Prostate gland (tissue), 2 donors: ENCODE data around the gene MRPS21.

ENCODE experiments used
- POLR2A ChIP-seq: fragments of 450-650 bp; IDR thresholded peaks from one replicate; pipeline ENCODE4 v1.6.1; 2016; ENCODE audit warnings: antibody characterized with exemption, mild to moderate bottlenecking
- POLR2AphosphoS5 ChIP-seq: sonication (generic); formaldehyde crosslinking; IDR thresholded peaks from one replicate; pipeline ENCODE4 v1.6.1; 2017; ENCODE audit warnings: antibody characterized with exemption
- TF ChIP-seq, protein P1 (sequence below), 4 experiments: fragments of 200-600 bp in 2 of 4; fragments of 450-650 bp in 2 of 4; sonication (generic) in 2 of 4; IDR thresholded peaks; 1 replicate in 3 of 4; 2 replicates in 1 of 4; pipeline ENCODE4 v1.5.1; 2016 to 2019; ENCODE audit warnings: antibody characterized with exemption in 4 of 4, mild to moderate bottlenecking in 2 of 4, moderate library complexity in 2 of 4

DNA sequence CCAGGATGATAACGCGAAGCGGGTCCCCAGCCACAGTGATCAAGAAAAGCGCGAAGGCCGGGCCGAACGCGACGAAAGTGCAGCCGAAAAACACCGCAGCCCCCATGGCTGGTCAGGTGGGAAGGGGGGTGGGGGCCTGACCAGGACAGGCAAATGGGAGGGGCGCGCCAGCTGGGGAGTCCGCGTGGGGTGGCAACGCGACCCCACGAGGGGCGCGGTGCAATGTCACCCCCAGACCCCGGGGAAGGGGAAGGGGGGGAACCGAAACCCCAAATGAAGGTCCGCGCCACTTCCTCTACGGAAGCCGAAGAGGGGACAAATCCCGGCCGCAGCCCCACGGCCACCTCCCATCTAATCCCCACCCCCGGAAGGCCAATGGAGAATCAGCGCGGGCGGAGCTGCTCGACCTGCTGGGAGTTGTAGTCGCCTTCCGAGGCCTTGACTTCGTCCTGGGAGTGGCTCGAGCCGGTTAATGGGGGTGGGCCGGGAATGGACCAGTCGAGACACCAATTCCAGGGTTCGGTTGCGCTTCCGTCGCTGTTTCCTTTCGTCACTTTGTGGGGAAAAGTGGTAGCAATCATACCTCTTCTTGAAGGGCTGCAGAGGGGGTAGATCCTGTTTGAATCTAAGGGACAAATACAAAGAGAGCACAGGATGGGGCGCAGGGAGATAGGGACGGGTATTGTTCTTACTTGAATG is 24.8 kb upstream of the MRPS21 start, which contains the start of gene APH1A:
- TF ChIP-seq, protein P1, sequence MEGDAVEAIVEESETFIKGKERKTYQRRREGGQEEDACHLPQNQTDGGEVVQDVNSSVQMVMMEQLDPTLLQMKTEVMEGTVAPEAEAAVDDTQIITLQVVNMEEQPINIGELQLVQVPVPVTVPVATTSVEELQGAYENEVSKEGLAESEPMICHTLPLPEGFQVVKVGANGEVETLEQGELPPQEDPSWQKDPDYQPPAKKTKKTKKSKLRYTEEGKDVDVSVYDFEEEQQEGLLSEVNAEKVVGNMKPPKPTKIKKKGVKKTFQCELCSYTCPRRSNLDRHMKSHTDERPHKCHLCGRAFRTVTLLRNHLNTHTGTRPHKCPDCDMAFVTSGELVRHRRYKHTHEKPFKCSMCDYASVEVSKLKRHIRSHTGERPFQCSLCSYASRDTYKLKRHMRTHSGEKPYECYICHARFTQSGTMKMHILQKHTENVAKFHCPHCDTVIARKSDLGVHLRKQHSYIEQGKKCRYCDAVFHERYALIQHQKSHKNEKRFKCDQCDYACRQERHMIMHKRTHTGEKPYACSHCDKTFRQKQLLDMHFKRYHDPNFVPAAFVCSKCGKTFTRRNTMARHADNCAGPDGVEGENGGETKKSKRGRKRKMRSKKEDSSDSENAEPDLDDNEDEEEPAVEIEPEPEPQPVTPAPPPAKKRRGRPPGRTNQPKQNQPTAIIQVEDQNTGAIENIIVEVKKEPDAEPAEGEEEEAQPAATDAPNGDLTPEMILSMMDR (IDR thresholded peaks at IDR 0.05): peak in 1 of 4 experiments; percentile 20
- TF ChIP-seq POLR2A: peak; percentile 46
- TF ChIP-seq POLR2AphosphoS5: peak; percentile 97
